GM12874 (cell line): ENCODE data around the gene LKAAEAR1.

ENCODE experiments used
- TF ChIP-seq, protein P1 (sequence below): IDR thresholded peaks from 2 replicates; pipeline ENCODE4 v1.5.1; 2011; ENCODE audit warnings: low read depth, mild to moderate bottlenecking, control low read depth, low read length, moderate library complexity; ENCODE audit not compliant: insufficient read depth

LKAAEAR1 gene

DNA sequence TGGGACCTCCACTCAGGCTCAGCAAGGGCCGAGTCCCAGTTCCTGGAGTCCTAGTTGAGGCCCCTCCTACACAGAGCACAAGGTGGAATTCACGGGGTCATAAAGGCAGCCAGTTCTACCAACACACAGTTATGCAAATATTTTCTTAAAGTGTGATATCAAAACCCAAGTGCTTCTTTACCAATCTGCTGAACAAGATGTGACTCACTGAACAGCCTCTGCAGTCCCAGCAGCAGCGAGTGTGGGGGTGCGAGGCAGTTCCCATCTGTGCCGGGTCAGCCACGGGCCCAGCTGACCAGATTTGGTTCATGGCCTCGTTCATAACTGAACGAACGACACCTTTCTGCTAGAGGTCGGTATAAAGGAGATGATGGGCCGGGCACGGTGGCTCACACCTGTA lies 25.7 kb downstream of the LKAAEAR1 start:
- TF ChIP-seq, protein P1, sequence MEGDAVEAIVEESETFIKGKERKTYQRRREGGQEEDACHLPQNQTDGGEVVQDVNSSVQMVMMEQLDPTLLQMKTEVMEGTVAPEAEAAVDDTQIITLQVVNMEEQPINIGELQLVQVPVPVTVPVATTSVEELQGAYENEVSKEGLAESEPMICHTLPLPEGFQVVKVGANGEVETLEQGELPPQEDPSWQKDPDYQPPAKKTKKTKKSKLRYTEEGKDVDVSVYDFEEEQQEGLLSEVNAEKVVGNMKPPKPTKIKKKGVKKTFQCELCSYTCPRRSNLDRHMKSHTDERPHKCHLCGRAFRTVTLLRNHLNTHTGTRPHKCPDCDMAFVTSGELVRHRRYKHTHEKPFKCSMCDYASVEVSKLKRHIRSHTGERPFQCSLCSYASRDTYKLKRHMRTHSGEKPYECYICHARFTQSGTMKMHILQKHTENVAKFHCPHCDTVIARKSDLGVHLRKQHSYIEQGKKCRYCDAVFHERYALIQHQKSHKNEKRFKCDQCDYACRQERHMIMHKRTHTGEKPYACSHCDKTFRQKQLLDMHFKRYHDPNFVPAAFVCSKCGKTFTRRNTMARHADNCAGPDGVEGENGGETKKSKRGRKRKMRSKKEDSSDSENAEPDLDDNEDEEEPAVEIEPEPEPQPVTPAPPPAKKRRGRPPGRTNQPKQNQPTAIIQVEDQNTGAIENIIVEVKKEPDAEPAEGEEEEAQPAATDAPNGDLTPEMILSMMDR: no peak

DNA sequence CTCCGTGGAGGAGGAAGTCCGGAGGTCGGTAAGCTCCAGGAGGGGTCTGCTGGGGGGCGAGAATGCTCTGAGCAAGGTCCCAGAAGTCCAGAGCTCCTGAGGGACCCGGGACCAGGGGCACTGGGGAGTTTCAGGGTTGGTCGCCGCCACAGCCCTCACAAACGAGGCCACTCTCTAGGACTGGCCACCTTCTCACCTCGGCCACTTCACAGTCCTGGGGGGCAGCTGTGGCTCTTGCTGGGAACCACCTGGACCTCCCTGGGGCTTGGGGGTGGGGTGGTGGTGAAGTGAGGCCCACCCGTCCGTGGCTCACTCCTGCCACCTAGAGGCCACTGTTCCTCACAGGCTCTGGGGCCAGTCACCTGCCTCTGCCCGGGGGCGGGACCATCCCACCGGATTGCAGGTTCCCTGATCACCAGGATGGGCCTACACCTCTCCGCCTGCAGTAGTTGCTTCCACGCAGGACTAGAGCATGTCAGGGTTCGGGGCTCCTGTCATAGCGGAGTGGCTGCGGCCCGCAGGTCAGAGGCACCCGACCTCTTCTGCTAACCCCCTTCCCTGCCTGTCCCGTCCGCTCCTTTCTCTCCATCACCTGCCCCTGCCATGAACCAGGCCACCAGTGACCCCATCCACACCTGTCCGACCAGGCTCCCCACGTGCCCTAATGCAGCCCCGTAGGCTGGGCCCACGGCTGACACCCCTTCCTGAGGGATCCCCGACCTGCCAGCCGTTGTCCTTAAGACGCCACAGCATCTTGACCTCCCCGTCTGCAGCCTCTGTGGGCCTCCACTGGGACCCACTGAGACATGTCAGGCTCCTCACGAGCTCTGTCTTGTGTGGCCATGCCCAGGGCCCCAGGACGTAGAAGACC lies 26.3 kb downstream of the LKAAEAR1 start:
- TF ChIP-seq, protein P1: peak; percentile 97

- TF ChIP-seq, protein P1: no peak
Observed at GRCh38 chr20:64056889-64057627, 27.1 kb downstream of the LKAAEAR1 start.

DNA sequence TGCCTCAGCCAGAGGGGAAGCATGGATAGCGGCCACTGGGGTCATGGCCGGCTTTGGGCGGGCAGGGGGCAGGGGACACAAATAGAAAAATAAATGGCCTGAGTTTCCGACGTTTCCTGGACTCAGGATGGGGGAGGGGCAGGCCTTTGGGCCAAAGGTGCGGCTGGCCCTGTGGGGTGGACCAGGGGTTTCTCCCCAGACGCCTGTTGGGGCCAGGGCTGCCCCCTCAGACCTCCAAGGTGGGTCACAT lies 27.6 kb downstream of the LKAAEAR1 start:
- TF ChIP-seq, protein P1: no peak

DNA sequence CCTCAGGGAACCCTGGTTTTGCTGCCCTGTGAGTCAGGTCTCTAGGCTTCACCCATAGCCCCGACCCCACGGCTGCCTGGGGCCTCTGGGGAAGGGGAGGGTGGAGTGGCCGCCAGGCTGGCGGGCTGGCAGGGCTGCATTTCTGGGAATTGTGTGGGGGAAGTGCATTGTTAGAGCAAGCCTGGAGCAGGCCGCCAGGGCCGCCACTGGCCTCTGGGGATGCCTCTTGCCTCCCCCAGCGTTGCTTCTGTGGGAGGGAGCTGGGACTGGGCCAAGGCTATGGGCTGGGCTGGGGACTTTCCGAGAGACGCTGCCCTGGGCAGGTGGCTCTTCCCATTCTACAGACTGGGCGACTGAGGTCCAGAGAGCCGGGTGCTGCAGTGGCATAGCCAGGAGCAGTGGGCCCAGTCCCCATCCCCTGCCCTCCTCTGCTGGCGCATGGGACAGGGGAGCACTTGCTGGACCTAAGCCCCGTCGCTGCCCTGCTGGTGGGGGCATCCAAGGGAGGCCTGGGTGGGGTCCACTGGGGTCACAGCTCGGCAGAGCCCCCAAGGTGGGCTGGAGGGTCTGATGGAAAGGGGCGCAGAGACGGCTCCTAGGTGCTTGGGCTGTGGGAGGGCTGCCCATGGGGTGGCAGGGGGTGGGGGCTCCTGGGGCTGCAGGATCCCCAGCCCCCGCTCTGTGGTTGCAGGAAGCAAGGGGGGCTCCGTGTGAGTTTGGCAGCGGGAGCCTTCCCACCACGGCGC lies 28.1 kb downstream of the LKAAEAR1 start:
- TF ChIP-seq, protein P1: no peak

- TF ChIP-seq, protein P1: no peak
Observed at GRCh38 chr20:64055396-64055892, 28.8 kb downstream of the LKAAEAR1 start.

- TF ChIP-seq, protein P1: peak; percentile 38; the same call in 1 of the 2 replicates
Observed at GRCh38 chr20:64053841-64054661, 30.1 kb downstream of the LKAAEAR1 start.
